ENCODE measurements around the gene CXCR6. TPM values are rescaled to one million over a fixed set of nuclear protein-coding genes. Genes with fewer than 3 reads are reported as not detected.

CXCR6 gene
- total and polyA plus RNA-seq, 2 experiments from 2014 or later: 0.10 TPM; not detected in 1

GRCh38 chr3:45904931-45905330 lies 38.3 kb upstream of the CXCR6 start:
- H3K4me3 Mint-ChIP-seq: no peak overlapping the region
- H3K27me3 ChIP-seq (ENCODE audit: insufficient read depth): no peaks in the 10 kb centered on the region
- no peaks in the 10 kb centered on the region for H3K9me3 Mint-ChIP-seq
- TF ChIP-seq POLR2AphosphoS5 (IDR thresholded peaks at IDR 0.05; ENCODE audit: low read depth) (no peak), REST (IDR thresholded peaks at IDR 0.05; ENCODE audit: unreplicated experiment) (no peak), EZH2phosphoT487 (IDR thresholded peaks at IDR 0.05; ENCODE audit: unreplicated experiment) (no peak), EZH2 (IDR thresholded peaks at IDR 0.05; ENCODE audit: low read depth, unreplicated experiment) (no peak), NANOG (IDR thresholded peaks at IDR 0.05; ENCODE audit: borderline replicate concordance) (no peak), STAT1 (IDR thresholded peaks at IDR 0.05; ENCODE audit: unreplicated experiment) (no peak), CREB1 (CRISPR knock-in tag; IDR thresholded peaks at IDR 0.05; ENCODE audit: low read depth) (no peak)
- H2AFZ ChIP-seq: no peak overlapping the region
- no peaks in the 10 kb centered on the region for H3K4me1 Mint-ChIP-seq
- no peaks in the 10 kb centered on the region for H3K79me2 ChIP-seq (replicated peaks; ENCODE audit: insufficient read depth)
- no peak overlapping the region for H3K27ac Mint-ChIP-seq
- DNase-seq (ENCODE audit: low spot score) (no peak), ATAC-seq (no peak)
- H3K4me3 ChIP-seq: no peak overlapping the region
- H3K27ac ChIP-seq (ENCODE audit: low read depth): no peak overlapping the region
- H3K9me2 ChIP-seq (ENCODE audit: insufficient read depth): peaks cover 10% of the 10 kb centered on the region; the same call in 1 of the 2 replicates
- H3K36me3 Mint-ChIP-seq (ENCODE audit: low read depth): no peaks in the 10 kb centered on the region
- no peaks in the 10 kb centered on the region for H3K36me3 ChIP-seq (ENCODE audit: insufficient read depth)
- H3K4me1 ChIP-seq (ENCODE audit: insufficient read depth): no peaks in the 10 kb centered on the region
- H3F3A ChIP-seq (replicated peaks; ENCODE audit: low read depth): no peaks in the 10 kb centered on the region
- no peaks in the 10 kb centered on the region for H4K20me1 ChIP-seq (replicated peaks; ENCODE audit: insufficient read depth)
- H3K27me3 Mint-ChIP-seq (ENCODE audit: insufficient read depth, low read depth, poor library complexity): peaks cover 9% of the 10 kb centered on the region
- no peak overlapping the region for H3K4me2 ChIP-seq

- peaks cover 10% of the 10 kb centered on the region; the same call in 1 of the 2 replicates for H3K9me2 ChIP-seq (ENCODE audit: insufficient read depth)
- H3K27me3 ChIP-seq (ENCODE audit: insufficient read depth): no peaks in the 10 kb centered on the region
- no peak overlapping the region for H3K27ac ChIP-seq (ENCODE audit: low read depth)
- no peaks in the 10 kb centered on the region for H3K79me2 ChIP-seq (replicated peaks; ENCODE audit: insufficient read depth)
- H3K4me1 ChIP-seq (ENCODE audit: insufficient read depth): no peaks in the 10 kb centered on the region
- Mint-ChIP-seq H3K9me3 (no peaks in the 10 kb centered on the region), H3K4me1 (no peaks in the 10 kb centered on the region), H3K4me3 (no peak overlapping the region), H3K27me3 (ENCODE audit: insufficient read depth, low read depth, poor library complexity) (peaks cover 9% of the 10 kb centered on the region), H3K36me3 (ENCODE audit: low read depth) (no peaks in the 10 kb centered on the region), H3K27ac (no peak overlapping the region)
- no peaks in the 10 kb centered on the region for H3F3A ChIP-seq (replicated peaks; ENCODE audit: low read depth)
- H4K20me1 ChIP-seq (replicated peaks; ENCODE audit: insufficient read depth): no peaks in the 10 kb centered on the region
- no peak for DNase-seq (ENCODE audit: low spot score)
- no peak overlapping the region for H3K4me3 ChIP-seq
- H3K4me2 ChIP-seq: no peak overlapping the region
- no peaks in the 10 kb centered on the region for H3K36me3 ChIP-seq (ENCODE audit: insufficient read depth)
- no peak overlapping the region for H2AFZ ChIP-seq
- no peak for ATAC-seq
- TF ChIP-seq REST (IDR thresholded peaks at IDR 0.05; ENCODE audit: unreplicated experiment) (no peak), ZNF462 (CRISPR knock-in tag; IDR thresholded peaks at IDR 0.05) (no peak), STAT1 (IDR thresholded peaks at IDR 0.05; ENCODE audit: unreplicated experiment) (no peak), CREB1 (CRISPR knock-in tag; IDR thresholded peaks at IDR 0.05; ENCODE audit: low read depth) (no peak), EZH2phosphoT487 (IDR thresholded peaks at IDR 0.05; ENCODE audit: unreplicated experiment) (no peak), NANOG (IDR thresholded peaks at IDR 0.05; ENCODE audit: borderline replicate concordance) (no peak)
Observed at GRCh38 chr3:45905755-45906154, 37.5 kb upstream of the CXCR6 start.

All from GM23338 (cell line).